ENCODE data around the gene PRSS1.

GRCh38 chr7:142792129-142792528 lies 42.9 kb downstream of the PRSS1 start:
- no peak for TF ChIP-seq CTCF (IDR thresholded peaks at IDR 0.05)
- TF ChIP-seq POLR2A (IDR thresholded peaks at IDR 0.05) = no peak

Data from Peyer's patch (tissue), 4 donors.